Natural killer cell (primary cell): ENCODE data around the gene RANGAP1. TPM values are rescaled to one million over a fixed set of nuclear protein-coding genes. Genes with fewer than 3 reads are reported as not detected.

Experiments
- ATAC-seq, 3 donors: fragments of 150-1000 bp in 2 of 3; fragments of 200-7000 bp in 1 of 3; cut with Tn5 transposase; 1 replicate in 1 of 3; 2 replicates in 2 of 3; pipeline ENCODE4 v1.10.0; 2021; ENCODE audit warnings: mild to moderate bottlenecking in 2 of 3, moderate library complexity in 2 of 3
- DNase-seq, 2 donors: peaks; one replicate each; pipeline versions ENCODE4 v3.0.0 to v3.0.0-alpha.2; 2013 to 2021; ENCODE audit warnings: mixed read lengths in 1 of 2
- H3K27ac ChIP-seq: one replicate; pipeline ENCODE4 v1.5.1; 2013; ENCODE audit warnings: mild to moderate bottlenecking, low read length
- H3K27me3 ChIP-seq: one replicate; pipeline ENCODE4 v1.6.1; 2013; ENCODE audit warnings: low read length; ENCODE audit not compliant: control insufficient read depth, insufficient read depth
- H3K36me3 ChIP-seq: one replicate; pipeline ENCODE4 v1.6.1; 2013; ENCODE audit warnings: low read length; ENCODE audit not compliant: control insufficient read depth, insufficient read depth
- H3K4me1 ChIP-seq: one replicate; pipeline ENCODE4 v1.6.1; 2013; ENCODE audit warnings: low read length; ENCODE audit not compliant: control insufficient read depth, insufficient read depth
- H3K4me3 ChIP-seq: one replicate; pipeline ENCODE4 v1.5.1; 2013; ENCODE audit warnings: low read length
- H3K9me3 ChIP-seq: one replicate; pipeline ENCODE4 v1.6.1; 2013; ENCODE audit warnings: low read length; ENCODE audit not compliant: control insufficient read depth, insufficient read depth
- H3K27ac Mint-ChIP-seq, 2 donors: one replicate each; pipeline ENCODE4 v1.8.0; 2022; ENCODE audit warnings: mild to moderate bottlenecking in 2 of 2, mixed read lengths in 2 of 2, moderate library complexity in 1 of 2
- H3K27me3 Mint-ChIP-seq, 2 donors: one replicate each; pipeline ENCODE4 v1.8.0; 2022; ENCODE audit warnings: low read depth in 2 of 2, mixed read lengths in 2 of 2
- H3K36me3 Mint-ChIP-seq: one replicate; pipeline ENCODE4 v1.8.0; 2022; ENCODE audit warnings: mixed read lengths
- H3K4me1 Mint-ChIP-seq, 2 donors: one replicate each; pipeline ENCODE4 v1.8.0; 2022; ENCODE audit warnings: mixed read lengths in 2 of 2
- H3K4me3 Mint-ChIP-seq: one replicate; pipeline ENCODE4 v1.8.0; 2022; ENCODE audit warnings: mild to moderate bottlenecking, moderate library complexity, mixed read lengths
- H3K9me3 Mint-ChIP-seq, 2 donors: one replicate each; pipeline ENCODE4 v1.8.0; 2022; ENCODE audit warnings: mixed read lengths in 2 of 2
- WGBS: methylation state at CpG from one replicate; pipeline ENCODE4 v1.1.7; 2013; ENCODE audit warnings: missing lambda C conversion rate; ENCODE audit not compliant: insufficient coverage; 5-methylcytosine and 5-hydroxymethylcytosine counted together
- intact Hi-C: fragments of 100-400 bp; cut with micrococcal nuclease; formaldehyde crosslinking; loops from one replicate; pipeline ENCODE4 v1.14.2; 2022
- total RNA-seq, 4 donors: library from RNA; stranded (reverse); fragments of 120-200 nt in 1 of 4; gene quantifications; one replicate each; pipeline versions ENCODE4 v1.2.3 to v1.2.4, GENCODE V29; 2013 to 2022
- TF ChIP-seq, protein P1 (sequence below): fragments of 200-600 bp; IDR thresholded peaks from one replicate; pipeline ENCODE4 v1.8.0; 2022; ENCODE audit warnings: antibody characterized with exemption

RANGAP1 gene
- total RNA-seq, 3 donors from 2014 or later (not counting 1 experiment from before 2014, with no cell fraction given), result 44.0 to 54.2 (median 54.0) TPM

DNA sequence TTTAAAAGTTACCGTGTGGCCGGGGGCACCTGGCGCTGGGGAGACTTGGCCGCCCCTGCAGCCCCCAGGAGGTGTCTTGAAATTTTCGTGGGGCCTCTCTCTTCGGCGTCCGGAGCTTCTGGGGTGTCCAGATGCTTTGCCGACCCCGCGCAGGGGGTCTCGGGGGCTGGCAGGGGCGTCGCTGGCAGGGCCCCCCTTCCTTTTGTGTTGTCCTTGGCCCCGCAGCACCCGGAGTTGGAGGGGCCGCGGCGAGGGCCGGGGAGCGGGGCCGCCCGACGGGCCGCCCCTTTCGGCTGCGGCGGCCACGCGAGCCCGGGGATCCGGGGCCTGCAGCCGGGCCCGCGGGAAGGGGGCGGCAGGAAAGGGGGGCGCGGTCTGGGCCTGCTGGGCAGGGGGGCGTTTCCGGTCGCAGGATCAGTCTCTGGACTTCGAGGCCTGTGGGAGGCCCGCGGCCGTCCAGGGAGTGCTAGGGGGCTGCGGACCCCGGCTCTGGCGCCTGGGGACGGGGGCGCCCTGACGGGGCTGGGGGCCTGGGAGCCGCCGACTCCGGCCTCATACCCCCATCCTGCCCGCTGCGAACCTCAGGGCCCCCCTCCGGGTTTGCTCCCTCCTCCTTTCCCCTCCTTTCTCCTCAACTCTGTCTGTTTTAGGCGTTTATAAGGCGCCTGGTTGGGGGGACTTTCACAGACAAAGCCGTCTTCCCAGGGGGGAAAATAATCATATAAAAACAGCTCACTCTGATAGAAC lies 16.2 kb upstream of the RANGAP1 start:
- H3K27me3 ChIP-seq, result no peaks in the 10 kb centered on the region
- Mint-ChIP-seq H3K36me3 (no peaks in the 10 kb centered on the region), H3K27me3 (no peaks in the 10 kb centered on the region), H3K9me3 (no peaks in the 10 kb centered on the region), H3K4me3 (peak overlapping the region; percentile 84), H3K4me1 (peaks cover 22 to 31% of the 10 kb centered on the region in 2 donors), H3K27ac (peak overlapping the region; percentile 77 to 90)
- H3K9me3 ChIP-seq, result no peaks in the 10 kb centered on the region
- H3K36me3 ChIP-seq, result peaks cover under 1% of the 10 kb centered on the region
- WGBS, result under 1% methylated on average over 59 of the region's 60 CpGs
- H3K4me1 ChIP-seq, result peaks cover 17% of the 10 kb centered on the region
- H3K27ac ChIP-seq, result peak overlapping the region; percentile 71
- intact Hi-C loops, result loop anchor here (5.0 kb wide), 1 partner anchor 380 kb away; no protein-coding TSS in a partner anchor
- peak overlapping the region; percentile 97 for H3K4me3 ChIP-seq
- TF ChIP-seq, protein P1, sequence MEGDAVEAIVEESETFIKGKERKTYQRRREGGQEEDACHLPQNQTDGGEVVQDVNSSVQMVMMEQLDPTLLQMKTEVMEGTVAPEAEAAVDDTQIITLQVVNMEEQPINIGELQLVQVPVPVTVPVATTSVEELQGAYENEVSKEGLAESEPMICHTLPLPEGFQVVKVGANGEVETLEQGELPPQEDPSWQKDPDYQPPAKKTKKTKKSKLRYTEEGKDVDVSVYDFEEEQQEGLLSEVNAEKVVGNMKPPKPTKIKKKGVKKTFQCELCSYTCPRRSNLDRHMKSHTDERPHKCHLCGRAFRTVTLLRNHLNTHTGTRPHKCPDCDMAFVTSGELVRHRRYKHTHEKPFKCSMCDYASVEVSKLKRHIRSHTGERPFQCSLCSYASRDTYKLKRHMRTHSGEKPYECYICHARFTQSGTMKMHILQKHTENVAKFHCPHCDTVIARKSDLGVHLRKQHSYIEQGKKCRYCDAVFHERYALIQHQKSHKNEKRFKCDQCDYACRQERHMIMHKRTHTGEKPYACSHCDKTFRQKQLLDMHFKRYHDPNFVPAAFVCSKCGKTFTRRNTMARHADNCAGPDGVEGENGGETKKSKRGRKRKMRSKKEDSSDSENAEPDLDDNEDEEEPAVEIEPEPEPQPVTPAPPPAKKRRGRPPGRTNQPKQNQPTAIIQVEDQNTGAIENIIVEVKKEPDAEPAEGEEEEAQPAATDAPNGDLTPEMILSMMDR, result no peak
- peak; percentile 20 to 45 for DNase-seq
- ATAC-seq, result no peak

DNA sequence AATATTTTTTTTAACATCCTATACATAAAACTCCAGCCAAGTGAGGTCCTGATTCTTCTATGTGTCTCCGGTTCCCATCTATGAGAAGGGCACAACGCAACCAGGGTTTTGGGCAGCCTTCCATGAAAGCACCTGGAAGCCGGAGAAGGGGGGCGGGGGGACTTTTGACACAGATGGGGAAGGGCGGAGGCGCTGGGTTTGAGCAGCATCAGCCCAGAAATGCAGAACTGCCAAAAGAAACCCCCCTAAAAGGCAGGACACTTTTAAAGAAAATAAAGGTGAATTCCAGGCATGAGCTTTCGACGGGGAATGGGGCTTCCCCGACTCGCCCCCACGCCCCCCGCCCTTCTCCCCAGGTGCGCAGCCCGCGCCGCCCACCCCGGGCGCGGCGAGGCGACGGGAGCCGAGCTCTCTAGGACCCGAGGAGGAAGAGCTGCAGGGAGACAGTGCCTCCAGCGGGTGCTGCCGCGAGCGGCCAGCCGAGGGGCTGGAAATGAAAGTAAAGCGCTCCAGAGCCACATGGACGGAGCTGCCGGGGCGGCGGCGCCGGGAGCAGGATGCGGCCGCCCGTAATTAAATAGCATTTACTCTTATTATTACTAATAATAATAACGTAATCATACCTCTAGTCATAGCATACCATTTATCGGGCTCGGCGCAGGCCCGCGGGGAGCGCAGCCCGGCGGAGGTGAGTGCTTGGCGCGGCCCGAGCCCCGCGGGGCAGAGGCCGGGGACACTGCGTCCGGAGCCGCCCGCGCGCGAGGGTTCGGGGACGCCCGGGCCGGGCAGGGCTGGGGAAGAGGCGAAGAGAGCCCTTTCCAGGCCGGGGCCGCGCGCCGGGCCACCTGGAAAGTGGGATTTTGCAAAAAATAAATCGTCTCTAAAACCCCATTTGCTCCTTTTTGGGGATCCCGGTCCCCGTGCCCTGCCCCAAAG lies 15.4 kb upstream of the RANGAP1 start, which contains the start of gene ZC3H7B:
Gene ZC3H7B (plus strand): TSS at position 441 of the 936 bp plus-strand sequence. CDS start 19,136 bp downstream, outside the sequence.
- Histone ChIP-seq H3K27ac (peak within 1 kb of the TSS; percentile 71), H3K4me1 (peaks cover 17% of the 10 kb centered on the region), H3K4me3 (peak within 1 kb of the TSS; percentile 97), H3K36me3 (no peaks in the 10 kb centered on the region), H3K9me3 (no peaks in the 10 kb centered on the region), H3K27me3 (no peaks in the 10 kb centered on the region)
- Mint-ChIP-seq H3K9me3 (no peaks in the 10 kb centered on the region), H3K27ac (peak within 1 kb of the TSS; percentile 77 to 90), H3K36me3 (no peaks in the 10 kb centered on the region), H3K4me1 (peaks cover 21 to 30% of the 10 kb centered on the region in 2 donors), H3K4me3 (peak within 1 kb of the TSS; percentile 84), H3K27me3 (no peaks in the 10 kb centered on the region)
- intact Hi-C loops, result loop anchor here (1.0 to 5.0 kb wide), 2 partner anchors 15 to 379 kb away; partner anchors contain the start of gene RANGAP1
- WGBS, result under 1% methylated on average over 65 of the region's 74 CpGs
- DNase-seq (peak; percentile 74 to 93), ATAC-seq (peak; percentile 98)
- TF ChIP-seq, protein P1, result peak; percentile 53

DNA sequence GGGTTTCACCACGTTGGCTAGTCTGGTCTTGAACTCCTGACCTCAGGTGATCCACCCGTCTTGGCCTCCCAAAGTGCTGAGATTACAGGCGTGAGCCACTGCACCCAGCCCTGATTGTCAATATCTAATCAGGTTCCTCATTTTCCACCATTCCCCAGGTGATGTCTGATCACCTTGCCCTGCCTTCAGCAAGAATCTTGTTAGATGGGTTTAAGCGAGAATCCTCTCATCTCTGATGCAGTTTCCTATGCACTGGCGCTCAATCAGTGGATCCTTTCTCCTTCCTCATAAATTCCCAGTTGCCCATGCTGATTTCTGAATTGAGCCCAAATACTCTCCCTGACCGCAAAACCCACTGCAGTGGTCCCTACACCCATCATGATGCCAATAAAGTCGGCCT lies 14.7 kb upstream of the RANGAP1 start:
- intact Hi-C loops, result loop anchor here (1.0 to 5.0 kb wide), 2 partner anchors 14 to 378 kb away; partner anchors contain the start of gene RANGAP1
- Mint-ChIP-seq H3K4me1 (peaks cover 19 to 27% of the 10 kb centered on the region in 2 donors), H3K9me3 (no peaks in the 10 kb centered on the region), H3K4me3 (peak overlapping the region; percentile 84), H3K27me3 (no peaks in the 10 kb centered on the region), H3K36me3 (no peaks in the 10 kb centered on the region), H3K27ac (peak overlapping the region; percentile 75 to 90)
- TF ChIP-seq, protein P1, result no peak
- ATAC-seq (no peak), DNase-seq (no peak)
- no peaks in the 10 kb centered on the region for H3K27me3 ChIP-seq
- peaks cover 17% of the 10 kb centered on the region for H3K4me1 ChIP-seq
- peak overlapping the region; percentile 69 for H3K27ac ChIP-seq
- peak overlapping the region; percentile 97 for H3K4me3 ChIP-seq
- no peaks in the 10 kb centered on the region for H3K9me3 ChIP-seq
- WGBS, result 59% methylated on average over 7 of the region's 7 CpGs
- H3K36me3 ChIP-seq, result no peaks in the 10 kb centered on the region
